LNCaP clone FGC (cell line): ENCODE measurements around the gene PRICKLE4.

Experiments
- DNase-seq: peaks from one replicate; pipeline ENCODE4 v3.0.0-alpha.2; 2011; ENCODE audit warnings: low read depth
- H3K4me3 ChIP-seq: 2 replicates; pipeline ENCODE4 v1.5.1; 2011; ENCODE audit warnings: mild to moderate bottlenecking, low read depth, low read length, control low read depth
- TF ChIP-seq, protein P1 (sequence below): IDR thresholded peaks from 2 replicates; pipeline ENCODE4 v1.5.1; 2012; ENCODE audit warnings: mild to moderate bottlenecking; ENCODE audit not compliant: control insufficient read depth, insufficient read depth; ENCODE audit errors: extremely low read depth

Gene PRICKLE4

DNA sequence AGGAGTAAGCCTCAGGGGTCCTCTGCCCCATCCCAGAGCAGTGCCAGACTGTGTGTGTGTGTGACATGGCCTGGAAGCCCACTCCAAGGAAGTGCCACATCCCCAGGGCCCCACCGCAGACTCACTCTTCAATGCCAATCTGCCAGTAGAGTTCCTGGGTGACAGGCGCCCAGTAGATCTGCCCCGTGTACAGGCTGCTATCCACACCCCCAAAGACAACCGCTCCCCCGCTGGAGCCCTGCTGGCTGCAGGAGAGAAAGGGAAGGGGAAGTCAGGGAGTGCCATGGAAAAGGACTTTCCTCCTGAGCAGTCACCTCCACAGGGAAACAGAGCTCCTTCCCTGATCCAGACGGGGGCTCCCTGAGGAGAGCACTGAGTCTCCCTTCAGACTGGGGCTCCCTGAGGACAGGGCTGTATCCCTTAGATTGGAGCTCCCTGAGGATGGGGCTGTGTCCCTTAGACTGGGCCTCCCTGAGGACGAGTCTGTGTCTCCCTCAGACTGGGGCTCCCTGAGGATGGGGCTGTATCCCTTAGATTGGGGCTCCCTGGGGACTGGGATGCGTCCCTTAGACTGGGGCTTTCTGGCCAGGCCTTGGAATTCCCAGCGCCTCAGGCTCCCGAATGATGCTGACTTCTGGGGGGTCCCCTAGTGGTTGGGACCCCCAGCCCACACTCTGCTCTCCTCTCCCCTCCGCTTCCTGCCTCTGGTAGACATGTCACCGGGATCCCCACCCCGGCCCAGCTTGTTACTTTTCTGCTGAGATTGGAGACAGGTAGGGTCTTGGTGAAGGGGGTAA lies 40.0 kb upstream of the PRICKLE4 start:
- no peak overlapping the region for H3K4me3 ChIP-seq
- TF ChIP-seq, protein P1, sequence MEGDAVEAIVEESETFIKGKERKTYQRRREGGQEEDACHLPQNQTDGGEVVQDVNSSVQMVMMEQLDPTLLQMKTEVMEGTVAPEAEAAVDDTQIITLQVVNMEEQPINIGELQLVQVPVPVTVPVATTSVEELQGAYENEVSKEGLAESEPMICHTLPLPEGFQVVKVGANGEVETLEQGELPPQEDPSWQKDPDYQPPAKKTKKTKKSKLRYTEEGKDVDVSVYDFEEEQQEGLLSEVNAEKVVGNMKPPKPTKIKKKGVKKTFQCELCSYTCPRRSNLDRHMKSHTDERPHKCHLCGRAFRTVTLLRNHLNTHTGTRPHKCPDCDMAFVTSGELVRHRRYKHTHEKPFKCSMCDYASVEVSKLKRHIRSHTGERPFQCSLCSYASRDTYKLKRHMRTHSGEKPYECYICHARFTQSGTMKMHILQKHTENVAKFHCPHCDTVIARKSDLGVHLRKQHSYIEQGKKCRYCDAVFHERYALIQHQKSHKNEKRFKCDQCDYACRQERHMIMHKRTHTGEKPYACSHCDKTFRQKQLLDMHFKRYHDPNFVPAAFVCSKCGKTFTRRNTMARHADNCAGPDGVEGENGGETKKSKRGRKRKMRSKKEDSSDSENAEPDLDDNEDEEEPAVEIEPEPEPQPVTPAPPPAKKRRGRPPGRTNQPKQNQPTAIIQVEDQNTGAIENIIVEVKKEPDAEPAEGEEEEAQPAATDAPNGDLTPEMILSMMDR = no peak
- no peak for DNase-seq

DNA sequence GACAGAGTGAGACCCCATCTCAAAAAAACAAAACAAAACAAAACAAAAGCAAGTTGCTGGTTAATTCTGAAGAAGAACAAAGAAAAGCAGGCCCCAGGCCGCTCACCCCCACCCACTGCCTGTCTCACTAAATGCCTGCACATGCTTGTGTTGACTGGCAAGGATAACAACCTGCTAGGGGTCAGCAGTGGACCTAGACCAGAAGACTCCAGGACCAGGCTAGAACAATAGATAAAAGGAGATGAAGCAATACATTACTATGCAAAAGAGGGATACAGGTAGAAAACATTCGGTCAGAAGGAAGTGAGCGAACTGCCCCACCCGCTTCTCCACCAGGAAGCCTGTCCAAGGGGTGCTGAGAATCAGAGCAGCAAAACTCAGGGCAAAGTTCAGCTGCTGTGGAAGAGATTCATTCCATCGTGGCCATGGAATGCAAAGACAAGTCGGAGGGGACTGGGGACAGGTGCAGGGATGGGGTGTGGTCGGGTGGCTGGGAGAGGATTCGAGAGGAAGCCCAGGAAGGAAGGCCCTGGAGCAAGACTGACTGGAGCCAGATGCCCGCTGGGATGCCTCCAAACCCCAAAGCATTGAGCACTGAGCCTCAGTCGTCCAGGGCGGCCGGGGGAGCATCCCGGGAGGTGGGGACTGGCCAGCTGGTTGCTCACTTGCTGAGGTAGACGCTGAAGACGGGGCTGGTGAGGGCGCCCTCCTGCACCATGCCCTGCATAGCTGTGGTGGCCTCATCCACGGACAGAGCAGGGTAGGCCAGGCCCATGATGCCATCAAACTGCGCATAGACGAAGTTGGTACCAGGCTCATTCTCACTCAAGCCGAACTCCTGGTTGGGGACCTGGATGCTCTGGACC lies 38.7 kb upstream of the PRICKLE4 start:
- TF ChIP-seq, protein P1 = no peak
- DNase-seq = no peak
- no peak overlapping the region for H3K4me3 ChIP-seq

DNA sequence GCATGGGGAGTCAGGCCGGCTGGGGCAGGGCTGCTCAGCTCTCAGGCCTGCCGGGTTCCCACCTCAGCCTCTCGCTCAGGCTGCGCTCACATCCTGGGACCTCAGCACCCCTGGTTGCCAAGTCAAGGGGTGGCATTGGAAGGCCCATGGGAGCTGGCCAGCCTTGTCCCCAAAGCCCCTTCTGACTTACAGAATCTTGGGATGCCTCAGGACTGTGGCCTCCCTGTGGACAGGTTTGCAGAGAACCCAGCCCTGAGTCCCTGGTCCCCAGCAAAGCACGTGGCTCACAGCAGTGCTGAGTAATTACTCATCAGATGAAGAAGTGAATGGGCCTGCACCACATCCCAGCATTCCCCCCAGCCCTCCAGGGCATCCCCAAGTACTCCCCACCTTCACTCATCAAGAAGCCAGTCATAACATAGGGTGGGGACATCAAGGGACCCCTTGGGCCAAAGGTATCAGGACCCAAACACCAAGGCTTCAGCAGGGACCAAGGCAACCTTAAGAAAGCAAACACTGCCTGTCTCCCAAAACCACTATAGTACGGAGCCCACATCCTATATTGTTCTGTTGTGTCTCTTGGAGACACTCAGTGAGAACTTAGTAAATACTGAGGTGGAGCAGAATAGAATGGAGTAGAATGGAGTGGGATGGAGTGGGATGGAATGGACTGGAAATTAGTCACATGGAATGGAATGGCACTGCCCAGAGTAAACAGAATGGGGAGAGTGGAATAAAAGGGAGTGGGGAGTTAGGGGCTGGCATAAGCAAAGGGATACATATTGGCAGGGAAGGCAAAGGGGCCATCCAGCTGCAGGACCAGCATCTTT lies 37.0 kb upstream of the PRICKLE4 start:
- DNase-seq = no peak
- H3K4me3 ChIP-seq = no peak overlapping the region
- TF ChIP-seq, protein P1 = no peak

DNA sequence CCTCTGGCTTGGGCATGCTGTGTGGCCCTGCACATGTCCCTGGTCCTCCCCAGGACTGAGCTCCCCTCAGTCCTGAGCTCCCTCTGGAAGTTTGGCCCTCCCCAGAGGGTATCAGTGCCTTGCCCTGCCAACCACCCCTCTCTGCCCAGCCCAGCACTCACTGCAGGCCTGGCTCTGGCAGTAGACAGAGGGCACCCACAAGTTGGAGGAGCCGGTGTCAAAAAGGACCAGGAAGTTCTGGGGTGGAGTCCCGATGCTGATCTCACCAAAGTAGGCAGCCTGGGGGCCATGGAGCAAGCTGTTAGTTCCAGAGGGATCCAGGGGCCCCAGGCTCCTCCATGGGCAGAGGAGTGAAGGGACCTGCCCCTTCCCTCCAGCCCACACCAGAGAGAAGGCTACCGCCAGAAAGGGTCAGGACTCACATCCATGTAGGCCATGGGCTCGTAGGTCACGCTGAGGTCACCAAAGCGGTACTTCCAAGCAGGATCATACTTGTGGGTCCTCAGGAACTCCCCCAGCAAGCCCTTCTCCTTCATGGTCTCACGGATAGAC lies 36.3 kb upstream of the PRICKLE4 start:
- DNase-seq = no peak
- TF ChIP-seq, protein P1 = no peak
- no peak overlapping the region for H3K4me3 ChIP-seq

DNA sequence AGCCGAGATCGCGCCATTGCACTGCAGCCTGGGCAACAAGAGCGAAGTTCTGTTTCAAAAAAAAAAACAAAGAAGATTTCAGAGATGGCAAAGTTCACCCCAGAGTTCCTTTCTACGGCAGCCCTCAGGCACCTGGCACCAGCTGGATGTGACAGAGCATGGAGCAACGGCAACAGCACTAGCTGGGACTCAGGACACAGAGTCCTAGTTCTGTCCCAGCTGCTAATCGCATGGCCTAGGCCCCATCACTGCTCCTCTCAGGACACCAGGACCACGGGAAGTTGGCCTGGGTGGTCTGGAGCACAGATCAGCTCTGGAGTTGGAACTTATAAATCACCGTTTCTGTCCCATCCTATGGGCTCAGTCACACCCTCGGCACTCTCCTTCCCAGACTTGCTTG lies 34.5 kb upstream of the PRICKLE4 start:
- no peak overlapping the region for H3K4me3 ChIP-seq
- no peak for DNase-seq
- TF ChIP-seq, protein P1 = no peak
